BE2C (cell line): ENCODE results near the gene LDLRAD3.

ENCODE experiments used
- DNase-seq: peaks from one replicate; pipeline ENCODE4 v3.0.0-alpha.2; 2020
- H3K27me3 ChIP-seq: fragments of 250-450 bp; sonication (Bioruptor Pico); 2 replicates; pipeline ENCODE4 v1.5.1; 2020; ENCODE audit warnings: mild to moderate bottlenecking
- H3K36me3 ChIP-seq: fragments of 250-450 bp; sonication (Bioruptor Pico); 2 replicates; pipeline ENCODE4 v1.5.1; 2020; ENCODE audit warnings: mild to moderate bottlenecking
- H3K4me1 ChIP-seq: fragments of 250-450 bp; sonication (Bioruptor Pico); 2 replicates; pipeline ENCODE4 v1.5.1; 2020
- H3K4me3 ChIP-seq: 2 replicates; pipeline ENCODE4 v1.5.1; 2011; ENCODE audit warnings: low read depth, low read length
- H3K9me3 ChIP-seq: fragments of 250-450 bp; sonication (Bioruptor Pico); 2 replicates; pipeline ENCODE4 v1.5.1; 2020
- TF ChIP-seq, protein P1 (sequence below): IDR thresholded peaks from 2 replicates; pipeline ENCODE4 v1.5.1; 2012; ENCODE audit warnings: mild to moderate bottlenecking, low read depth, low read length

LDLRAD3 gene

DNA sequence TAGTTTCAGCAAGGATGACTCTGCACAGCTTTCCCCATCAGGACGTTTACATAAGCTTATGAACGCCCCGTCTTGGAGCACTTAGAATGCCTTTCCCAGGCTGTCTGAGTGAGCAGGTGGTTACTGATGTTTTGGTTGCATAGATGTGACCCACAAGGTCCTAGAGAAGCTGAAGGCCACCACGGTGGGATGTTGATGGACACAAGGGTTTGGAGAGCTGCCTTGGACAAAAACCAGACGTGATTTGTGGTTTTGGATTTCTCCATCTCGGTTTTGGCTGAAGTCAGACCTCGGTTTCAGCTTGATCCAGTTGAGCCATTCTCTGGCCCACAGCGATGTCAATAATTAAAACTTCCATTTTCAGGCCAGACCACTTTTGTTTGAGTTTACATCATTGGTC is 151.9 kb downstream of the LDLRAD3 start:
- TF ChIP-seq, protein P1, sequence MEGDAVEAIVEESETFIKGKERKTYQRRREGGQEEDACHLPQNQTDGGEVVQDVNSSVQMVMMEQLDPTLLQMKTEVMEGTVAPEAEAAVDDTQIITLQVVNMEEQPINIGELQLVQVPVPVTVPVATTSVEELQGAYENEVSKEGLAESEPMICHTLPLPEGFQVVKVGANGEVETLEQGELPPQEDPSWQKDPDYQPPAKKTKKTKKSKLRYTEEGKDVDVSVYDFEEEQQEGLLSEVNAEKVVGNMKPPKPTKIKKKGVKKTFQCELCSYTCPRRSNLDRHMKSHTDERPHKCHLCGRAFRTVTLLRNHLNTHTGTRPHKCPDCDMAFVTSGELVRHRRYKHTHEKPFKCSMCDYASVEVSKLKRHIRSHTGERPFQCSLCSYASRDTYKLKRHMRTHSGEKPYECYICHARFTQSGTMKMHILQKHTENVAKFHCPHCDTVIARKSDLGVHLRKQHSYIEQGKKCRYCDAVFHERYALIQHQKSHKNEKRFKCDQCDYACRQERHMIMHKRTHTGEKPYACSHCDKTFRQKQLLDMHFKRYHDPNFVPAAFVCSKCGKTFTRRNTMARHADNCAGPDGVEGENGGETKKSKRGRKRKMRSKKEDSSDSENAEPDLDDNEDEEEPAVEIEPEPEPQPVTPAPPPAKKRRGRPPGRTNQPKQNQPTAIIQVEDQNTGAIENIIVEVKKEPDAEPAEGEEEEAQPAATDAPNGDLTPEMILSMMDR, result no peak
- Histone ChIP-seq H3K36me3 (no peaks in the 10 kb centered on the region), H3K27me3 (no peaks in the 10 kb centered on the region), H3K9me3 (no peaks in the 10 kb centered on the region), H3K4me1 (peaks cover 2% of the 10 kb centered on the region; the same call in 1 of the 2 replicates), H3K4me3 (no peak overlapping the region)
- DNase-seq, result no peak

- Histone ChIP-seq H3K36me3 (no peaks in the 10 kb centered on the region), H3K9me3 (no peaks in the 10 kb centered on the region), H3K4me3 (no peak overlapping the region), H3K27me3 (no peaks in the 10 kb centered on the region), H3K4me1 (peaks cover 2% of the 10 kb centered on the region; the same call in 1 of the 2 replicates)
- TF ChIP-seq, protein P1, result no peak
- DNase-seq, result no peak
Observed at GRCh38 chr11:36097219-36097650, 153.4 kb downstream of the LDLRAD3 start.

DNA sequence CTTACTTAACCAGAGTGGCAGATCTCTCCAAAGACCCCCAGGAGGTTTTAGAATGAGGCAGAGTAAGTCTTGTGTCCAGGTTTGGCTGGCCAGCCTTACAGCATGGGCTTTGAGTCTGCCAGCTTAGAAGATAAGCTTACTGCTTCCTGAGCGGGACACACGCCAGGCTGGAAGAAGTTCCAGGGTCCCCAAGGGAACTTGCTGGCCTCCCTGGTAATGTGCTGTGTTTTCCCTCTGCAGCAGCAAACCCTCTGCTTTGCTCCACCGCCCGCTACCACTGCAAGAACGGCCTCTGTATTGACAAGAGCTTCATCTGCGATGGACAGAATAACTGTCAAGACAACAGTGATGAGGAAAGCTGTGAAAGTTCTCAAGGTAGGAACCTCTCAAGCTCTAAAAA is 154.2 kb downstream of the LDLRAD3 start:
- DNase-seq, result peak; percentile 66
- Histone ChIP-seq H3K9me3 (no peaks in the 10 kb centered on the region), H3K36me3 (no peaks in the 10 kb centered on the region), H3K27me3 (no peaks in the 10 kb centered on the region), H3K4me3 (no peak overlapping the region), H3K4me1 (peaks cover 2% of the 10 kb centered on the region; the same call in 1 of the 2 replicates)
- TF ChIP-seq, protein P1, result no peak

DNA sequence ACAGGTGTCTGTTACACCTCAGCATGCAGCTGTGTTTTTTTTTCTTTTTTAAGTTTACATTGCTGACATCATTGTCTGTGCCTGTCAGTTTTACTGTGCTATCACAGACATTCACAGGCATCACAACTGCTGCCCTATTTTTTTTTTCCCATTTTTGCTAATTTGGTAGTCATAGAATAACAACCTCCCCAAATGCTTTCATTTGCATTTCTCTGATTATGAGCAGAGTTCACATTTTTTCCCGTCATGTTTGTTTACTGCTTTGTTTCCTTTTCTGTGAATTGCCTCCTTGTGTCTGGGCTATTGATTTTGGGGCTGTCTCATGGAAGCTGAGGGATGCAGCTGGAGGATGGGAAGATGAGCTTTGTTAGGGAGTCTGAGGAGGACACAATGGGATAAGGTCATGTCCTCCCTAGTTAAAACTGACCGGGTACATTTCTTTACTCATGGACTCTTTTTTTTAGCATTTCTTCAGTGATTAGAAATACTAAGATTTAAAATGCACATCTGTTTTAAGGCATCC is 155.1 kb downstream of the LDLRAD3 start:
- no peak overlapping the region for H3K4me3 ChIP-seq
- no peaks in the 10 kb centered on the region for H3K36me3 ChIP-seq
- no peaks in the 10 kb centered on the region for H3K9me3 ChIP-seq
- TF ChIP-seq, protein P1, result no peak
- H3K4me1 ChIP-seq, result peaks cover 2% of the 10 kb centered on the region; the same call in 1 of the 2 replicates
- H3K27me3 ChIP-seq, result no peaks in the 10 kb centered on the region
- no peak for DNase-seq

DNA sequence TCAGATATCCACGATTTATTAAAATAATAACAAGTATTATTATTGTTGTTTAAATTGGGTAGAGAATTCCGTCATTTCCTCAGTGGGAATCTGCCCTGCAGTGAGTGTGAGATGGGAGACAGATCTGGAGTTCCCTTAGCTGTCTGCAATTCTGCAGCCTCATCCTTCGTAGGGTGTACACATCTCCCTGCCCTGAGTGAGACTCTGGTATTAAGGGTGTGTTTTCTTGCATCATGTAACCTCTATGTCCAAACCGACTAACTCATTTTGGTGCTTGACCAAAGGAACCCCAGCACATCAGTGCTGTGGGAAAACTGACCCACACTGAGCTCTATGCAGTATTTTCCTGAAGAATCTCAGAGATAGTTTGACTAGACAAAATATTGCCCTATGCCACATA is 157.6 kb downstream of the LDLRAD3 start:
- Histone ChIP-seq H3K9me3 (no peaks in the 10 kb centered on the region), H3K27me3 (no peaks in the 10 kb centered on the region), H3K4me1 (peaks cover 2% of the 10 kb centered on the region; the same call in 1 of the 2 replicates), H3K4me3 (no peak overlapping the region), H3K36me3 (no peaks in the 10 kb centered on the region)
- TF ChIP-seq, protein P1, result no peak
- DNase-seq, result no peak

DNA sequence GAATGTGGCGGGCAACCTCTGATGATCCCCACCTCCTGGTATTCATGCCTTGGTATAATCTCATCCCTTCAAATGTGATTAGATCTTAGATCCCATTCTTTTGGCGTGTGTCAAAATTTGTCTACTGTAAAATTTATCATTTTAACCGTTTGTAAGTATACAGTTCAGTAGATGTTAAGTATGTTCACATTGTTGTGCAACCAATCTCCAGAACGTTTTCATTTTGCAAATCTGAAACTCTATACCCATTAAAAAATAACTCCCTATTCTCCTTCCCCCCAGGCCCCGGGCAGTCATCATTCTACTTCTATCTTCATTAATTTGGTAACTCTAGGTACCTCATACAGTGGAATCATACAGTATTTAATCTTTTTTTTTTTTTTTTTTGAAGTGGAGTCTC is 159.0 kb downstream of the LDLRAD3 start:
- no peak for DNase-seq
- TF ChIP-seq, protein P1, result no peak
- Histone ChIP-seq H3K4me1 (peaks cover 2% of the 10 kb centered on the region; the same call in 1 of the 2 replicates), H3K27me3 (no peaks in the 10 kb centered on the region), H3K36me3 (no peaks in the 10 kb centered on the region), H3K4me3 (no peak overlapping the region), H3K9me3 (no peaks in the 10 kb centered on the region)
